OCI-LY1 (cell line): ENCODE data around the gene ACAP3.

ENCODE experiments used
- H2AFZ ChIP-seq: fragments of 200-600 bp; sonication (generic), shearing (Covaris generic); 2 replicates; pipeline ENCODE4 v1.6.0; 2014; ENCODE audit warnings: antibody characterized with exemption, mild to moderate bottlenecking, low read length
- H3F3A ChIP-seq: fragments of 200-600 bp; sonication (generic), shearing (Covaris generic); 2 replicates; pipeline ENCODE4 v1.6.0; 2014; ENCODE audit warnings: mild to moderate bottlenecking, antibody characterized with exemption, low read length, moderate library complexity; ENCODE audit not compliant: insufficient read depth
- H3K27ac ChIP-seq: fragments of 200-600 bp; sonication (generic); 2 replicates; pipeline ENCODE4 v1.5.1; 2014; ENCODE audit warnings: low read length, mixed run types, mild to moderate bottlenecking, low read depth; ENCODE audit not compliant: poor library complexity, severe bottlenecking
- H3K27me3 ChIP-seq: fragments of 200-600 bp; sonication (generic); 2 replicates; pipeline ENCODE4 v1.6.0; 2014; ENCODE audit warnings: antibody characterized with exemption, mild to moderate bottlenecking, low read length, moderate library complexity; ENCODE audit not compliant: insufficient read depth
- H3K36me3 ChIP-seq: fragments of 200-600 bp; sonication (generic); 2 replicates; pipeline ENCODE4 v1.6.1; 2014; ENCODE audit warnings: mild to moderate bottlenecking, antibody characterized with exemption, low read length, moderate library complexity, mixed read lengths; ENCODE audit not compliant: insufficient read depth
- H3K4me1 ChIP-seq: fragments of 200-600 bp; sonication (generic); 2 replicates; pipeline ENCODE4 v1.5.1; 2014; ENCODE audit warnings: mild to moderate bottlenecking, low read length, moderate library complexity; ENCODE audit not compliant: insufficient read depth, severe bottlenecking
- H3K4me2 ChIP-seq: fragments of 200-600 bp; sonication (generic), shearing (Covaris generic); 2 replicates; pipeline ENCODE4 v1.6.1; 2014; ENCODE audit warnings: low read length
- H3K4me3 ChIP-seq: fragments of 200-600 bp; sonication (generic); 2 replicates; pipeline ENCODE4 v1.5.1; 2014; ENCODE audit warnings: low read length, low read depth, mild to moderate bottlenecking, mixed read lengths; ENCODE audit not compliant: poor library complexity, severe bottlenecking
- H3K79me2 ChIP-seq: fragments of 200-600 bp; shearing (Covaris generic); 2 replicates; pipeline ENCODE4 v1.6.1; 2016; ENCODE audit warnings: mixed run types, low read length, mixed read lengths; ENCODE audit not compliant: insufficient read depth
- H3K9ac ChIP-seq: fragments of 200-600 bp; sonication (generic), shearing (Covaris generic); 2 replicates; pipeline ENCODE4 v1.6.1; 2014; ENCODE audit warnings: mild to moderate bottlenecking, low read length, mixed read lengths
- H3K9me2 ChIP-seq: fragments of 200-600 bp; sonication (generic), shearing (Covaris generic); 2 replicates; pipeline ENCODE4 v1.6.1; 2014; ENCODE audit warnings: low read depth, mild to moderate bottlenecking, low read length, mixed read lengths
- H3K9me3 ChIP-seq: fragments of 200-600 bp; shearing (Covaris generic); 2 replicates; pipeline ENCODE4 v1.6.1; 2014; ENCODE audit warnings: low read length, mixed read lengths
- H4K20me1 ChIP-seq: fragments of 200-600 bp; sonication (generic), shearing (Covaris generic); 2 replicates; pipeline ENCODE4 v1.6.0; 2016; ENCODE audit warnings: mild to moderate bottlenecking, low read length; ENCODE audit not compliant: insufficient read depth
- EZH2 ChIP-seq: fragments of 200-600 bp; sonication (generic), shearing (Covaris generic); IDR thresholded peaks from 2 replicates; pipeline ENCODE4 v1.8.0; 2017; ENCODE audit warnings: borderline replicate concordance, mixed run types, mild to moderate bottlenecking, antibody characterized with exemption, low read length, moderate library complexity, mixed read lengths
- TF ChIP-seq, protein P1 (sequence below): fragments of 200-600 bp; sonication (generic), shearing (Covaris generic); IDR thresholded peaks from 2 replicates; pipeline ENCODE4 v1.5.1; 2017; ENCODE audit warnings: mild to moderate bottlenecking, antibody characterized with exemption, low read length, moderate library complexity, mixed read lengths

Gene ACAP3

DNA sequence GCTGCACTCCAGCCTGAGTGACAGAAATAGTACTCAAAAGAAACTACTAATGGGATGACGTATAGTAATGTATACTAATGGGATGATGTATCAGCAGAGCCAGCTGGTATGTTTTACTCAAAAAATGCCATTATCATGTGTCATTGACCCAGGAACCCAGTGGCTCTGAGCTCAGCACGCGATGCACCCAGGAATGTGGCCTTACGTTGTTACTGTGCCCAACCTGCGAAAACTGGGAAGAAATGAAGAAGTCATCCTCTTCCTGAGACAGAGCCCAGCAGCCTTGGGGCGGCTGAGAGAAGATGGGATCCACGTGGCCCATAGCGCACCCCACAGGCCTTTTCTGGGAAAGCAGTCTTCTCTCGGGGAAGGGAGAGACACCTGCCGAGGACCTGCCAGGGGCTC is 42.9 kb downstream of the ACAP3 start:
- Histone ChIP-seq H3F3A (no peaks in the 10 kb centered on the region), H3K79me2 (peaks cover 5% of the 10 kb centered on the region; the same call in 1 of the 2 replicates), H3K4me1 (peaks cover 14% of the 10 kb centered on the region), H2AFZ (no peak overlapping the region), H3K9me2 (no peaks in the 10 kb centered on the region), H3K4me2 (no peak overlapping the region), H3K27ac (no peak overlapping the region), H3K9ac (no peak overlapping the region), H3K4me3 (no peak overlapping the region), H4K20me1 (no peaks in the 10 kb centered on the region), H3K9me3 (no peaks in the 10 kb centered on the region), H3K27me3 (no peaks in the 10 kb centered on the region), H3K36me3 (peaks cover 60% of the 10 kb centered on the region)
- TF ChIP-seq, protein P1, sequence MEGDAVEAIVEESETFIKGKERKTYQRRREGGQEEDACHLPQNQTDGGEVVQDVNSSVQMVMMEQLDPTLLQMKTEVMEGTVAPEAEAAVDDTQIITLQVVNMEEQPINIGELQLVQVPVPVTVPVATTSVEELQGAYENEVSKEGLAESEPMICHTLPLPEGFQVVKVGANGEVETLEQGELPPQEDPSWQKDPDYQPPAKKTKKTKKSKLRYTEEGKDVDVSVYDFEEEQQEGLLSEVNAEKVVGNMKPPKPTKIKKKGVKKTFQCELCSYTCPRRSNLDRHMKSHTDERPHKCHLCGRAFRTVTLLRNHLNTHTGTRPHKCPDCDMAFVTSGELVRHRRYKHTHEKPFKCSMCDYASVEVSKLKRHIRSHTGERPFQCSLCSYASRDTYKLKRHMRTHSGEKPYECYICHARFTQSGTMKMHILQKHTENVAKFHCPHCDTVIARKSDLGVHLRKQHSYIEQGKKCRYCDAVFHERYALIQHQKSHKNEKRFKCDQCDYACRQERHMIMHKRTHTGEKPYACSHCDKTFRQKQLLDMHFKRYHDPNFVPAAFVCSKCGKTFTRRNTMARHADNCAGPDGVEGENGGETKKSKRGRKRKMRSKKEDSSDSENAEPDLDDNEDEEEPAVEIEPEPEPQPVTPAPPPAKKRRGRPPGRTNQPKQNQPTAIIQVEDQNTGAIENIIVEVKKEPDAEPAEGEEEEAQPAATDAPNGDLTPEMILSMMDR: peak; percentile 24; the same call in 1 of the 2 replicates
- no peak for TF ChIP-seq EZH2

DNA sequence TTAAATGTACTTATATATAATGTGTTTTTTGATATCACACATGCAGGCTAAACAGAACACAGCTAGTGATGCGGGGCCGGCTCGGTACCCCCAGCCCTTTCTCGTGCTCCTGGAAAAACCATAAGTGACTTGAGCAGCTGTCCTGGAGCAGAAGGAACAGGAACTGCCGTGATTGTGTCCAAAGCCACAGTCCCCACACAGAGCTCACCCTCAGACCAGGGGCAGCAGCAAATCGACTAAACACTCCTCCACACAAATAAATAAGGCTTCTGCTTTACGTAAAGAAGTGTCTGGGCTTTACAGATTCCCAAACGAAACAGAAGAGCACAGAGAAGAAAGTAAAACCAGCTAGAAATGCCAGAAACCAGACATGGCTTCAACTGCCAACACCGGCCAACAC is 43.7 kb downstream of the ACAP3 start:
- Histone ChIP-seq H3K4me3 (no peak overlapping the region), H3K27me3 (no peaks in the 10 kb centered on the region), H3K9me3 (no peaks in the 10 kb centered on the region), H4K20me1 (no peaks in the 10 kb centered on the region), H3K27ac (no peak overlapping the region), H3K4me1 (peaks cover 14% of the 10 kb centered on the region), H3K4me2 (no peak overlapping the region), H3K36me3 (peaks cover 68% of the 10 kb centered on the region), H3K79me2 (no peaks in the 10 kb centered on the region), H3K9ac (no peak overlapping the region), H3K9me2 (no peaks in the 10 kb centered on the region), H3F3A (no peaks in the 10 kb centered on the region), H2AFZ (no peak overlapping the region)
- TF ChIP-seq EZH2: no peak
- TF ChIP-seq, protein P1: no peak

DNA sequence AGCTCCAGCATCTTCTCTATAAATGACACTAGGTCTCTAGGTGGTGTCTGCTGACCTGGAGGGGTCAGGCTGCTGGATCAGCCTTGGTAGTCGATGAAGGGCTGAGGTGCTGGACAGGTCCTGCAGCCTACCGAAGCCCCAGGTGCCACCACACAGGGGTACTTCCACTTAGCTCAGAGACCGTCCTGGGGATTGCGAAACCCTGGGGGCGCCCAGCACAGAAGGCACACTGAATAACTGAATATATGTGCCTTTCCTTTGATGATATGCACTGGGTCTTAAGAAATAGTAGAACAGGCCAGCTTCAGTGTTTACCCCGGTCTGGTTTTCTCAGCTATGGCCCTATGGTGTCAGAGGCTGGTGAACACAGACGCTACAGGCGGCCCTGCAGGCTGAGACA is 45.0 kb downstream of the ACAP3 start:
- Histone ChIP-seq H3K27ac (no peak overlapping the region), H3K9me3 (no peaks in the 10 kb centered on the region), H3K4me1 (peaks cover 14% of the 10 kb centered on the region), H3K79me2 (no peaks in the 10 kb centered on the region), H3K9ac (no peak overlapping the region), H2AFZ (no peak overlapping the region), H3K36me3 (peaks cover 59% of the 10 kb centered on the region), H4K20me1 (no peaks in the 10 kb centered on the region), H3F3A (no peaks in the 10 kb centered on the region), H3K27me3 (no peaks in the 10 kb centered on the region), H3K4me2 (no peak overlapping the region), H3K9me2 (no peaks in the 10 kb centered on the region), H3K4me3 (no peak overlapping the region)
- TF ChIP-seq, protein P1: no peak
- TF ChIP-seq EZH2: no peak
